HG02970 (cell line): ENCODE measurements around the gene BMP7.

ENCODE experiments used
- ATAC-seq: cut with Tn5 transposase; IDR thresholded peaks from one replicate; pipeline ENCODE4 v1.9.1; 2021; ENCODE audit warnings: mild to moderate bottlenecking, moderate library complexity, moderate number of reproducible peaks; ENCODE audit not compliant: unreplicated experiment, low FRiP score

Gene BMP7

GRCh38 chr20:57236813-57237584 is 29.4 kb downstream of the BMP7 start:
- ATAC-seq: no peak

- no peak for ATAC-seq
Observed at GRCh38 chr20:57234556-57235251, 31.7 kb downstream of the BMP7 start.

- no peak for ATAC-seq
Observed at GRCh38 chr20:57231951-57232428, 34.5 kb downstream of the BMP7 start.

GRCh38 chr20:57231161-57231560 is 35.3 kb downstream of the BMP7 start:
- no peak for ATAC-seq

- no peak for ATAC-seq
Observed at GRCh38 chr20:57230247-57230646, 36.2 kb downstream of the BMP7 start.

GRCh38 chr20:57229490-57229889 is 37.0 kb downstream of the BMP7 start:
- no peak for ATAC-seq

GRCh38 chr20:57225830-57226229 is 40.6 kb downstream of the BMP7 start:
- ATAC-seq: no peak

- no peak for ATAC-seq
Observed at GRCh38 chr20:57225197-57225733, 41.2 kb downstream of the BMP7 start.

GRCh38 chr20:57224641-57225138 is 41.8 kb downstream of the BMP7 start:
- ATAC-seq: no peak

GRCh38 chr20:57223648-57224489 is 42.6 kb downstream of the BMP7 start:
- ATAC-seq: no peak

- no peak for ATAC-seq
Observed at GRCh38 chr20:57222631-57222950, 43.9 kb downstream of the BMP7 start.

GRCh38 chr20:57221916-57222630 is 44.4 kb downstream of the BMP7 start:
- ATAC-seq: no peak

- ATAC-seq: no peak
Observed at GRCh38 chr20:57220337-57221145, 45.9 kb downstream of the BMP7 start.

- ATAC-seq: no peak
Observed at GRCh38 chr20:57219071-57219677, 47.3 kb downstream of the BMP7 start.

GRCh38 chr20:57218489-57218888 is 48.0 kb downstream of the BMP7 start:
- ATAC-seq: no peak

- no peak for ATAC-seq
Observed at GRCh38 chr20:57217802-57218201, 48.6 kb downstream of the BMP7 start.

- ATAC-seq: no peak
Observed at GRCh38 chr20:57216669-57217068, 49.8 kb downstream of the BMP7 start.

GRCh38 chr20:57215826-57216471 is 50.5 kb downstream of the BMP7 start:
- no peak for ATAC-seq
